Endothelial cell of umbilical vein (primary cell): ENCODE measurements around the gene FGD6. TPM values are rescaled to one million over a fixed set of nuclear protein-coding genes. Genes with fewer than 3 reads are reported as not detected.

Experiments used
- BruUV-seq: library from RNA; stranded (reverse); fragments of 400-500 nt; replicated peaks from 2 replicates; lab custom pipeline; 2021; lab: Mats Ljungman, UMichigan
- CTCF ChIA-PET: fragments of 300-600, 350-600 bp; sonication (Branson Sonifier 250); formaldehyde crosslinking; loops from one replicate; lab custom pipeline; 2021; ENCODE audit warnings: antibody characterized with exemption, inconsistent platforms; lab: Charles Lee
- POLR2A ChIA-PET: fragments of 300-600, 350-600 bp; sonication (Branson Sonifier 250); formaldehyde crosslinking; loops from one replicate; lab custom pipeline; 2021; ENCODE audit warnings: antibody characterized with exemption, inconsistent platforms; lab: Charles Lee
- DNase-seq: peaks from one replicate; pipeline ENCODE4 v3.0.0-alpha.2; 2011; ENCODE audit warnings: low read depth, low spot score
- FAIRE-seq: peaks from 2 replicates; lab custom pipeline; 2011; peaks lifted over from hg19 to GRCh38; lab: Jason Lieb, UNC
- H2AFZ ChIP-seq: 2 replicates; pipeline ENCODE4 v1.6.0; 2012; ENCODE audit warnings: low read depth, low read length, control low read depth, inconsistent platforms
- H3K27ac ChIP-seq: 2 replicates; pipeline ENCODE4 v1.5.1; 2011; ENCODE audit warnings: low read depth, mild to moderate bottlenecking, control low read depth, low read length, moderate library complexity; ENCODE audit not compliant: insufficient read depth
- H3K27me3 ChIP-seq, 2 experiments: 2 replicates each; pipeline versions ENCODE4 v1.6.0 to v1.6.1; 2011; ENCODE audit warnings: low read length in 2 of 2, mixed read lengths in 1 of 2; ENCODE audit not compliant: control insufficient read depth in 2 of 2, insufficient read depth in 2 of 2
- H3K36me3 ChIP-seq, 2 experiments: 2 replicates in 1 of 2; 3 replicates in 1 of 2; pipeline ENCODE4 v1.5.1; 2011; ENCODE audit warnings: low read length in 2 of 2, mild to moderate bottlenecking in 1 of 2, moderate library complexity in 1 of 2; ENCODE audit not compliant: control insufficient read depth in 2 of 2, insufficient read depth in 2 of 2; ENCODE audit errors: extremely low read depth in 1 of 2
- H3K4me1 ChIP-seq: 3 replicates; pipeline ENCODE4 v1.5.1; 2011; ENCODE audit warnings: mild to moderate bottlenecking, low read length; ENCODE audit not compliant: control insufficient read depth, insufficient read depth; ENCODE audit errors: extremely low read depth
- H3K4me2 ChIP-seq: 2 replicates; pipeline ENCODE4 v1.6.1; 2011; ENCODE audit warnings: low read length, control low read depth, mixed read lengths; ENCODE audit not compliant: insufficient read depth
- H3K4me3 ChIP-seq, 3 experiments: fragments of 200-600 bp in 1 of 3; sonication (generic), shearing (Covaris generic) in 1 of 3; replicated peaks in 1 of 3; 2 replicates each; pipeline ENCODE4 v1.5.1; 2011 to 2016; ENCODE audit warnings: control low read depth in 3 of 3, low read length in 3 of 3, mild to moderate bottlenecking in 2 of 3, inconsistent platforms in 1 of 3, low read depth in 1 of 3, moderate library complexity in 1 of 3; ENCODE audit not compliant: insufficient read depth in 1 of 3
- H3K79me2 ChIP-seq: 2 replicates; pipeline ENCODE4 v1.6.0; 2012; ENCODE audit warnings: low read length, inconsistent platforms; ENCODE audit not compliant: control insufficient read depth, insufficient read depth
- H3K9ac ChIP-seq: replicated peaks from 2 replicates; pipeline ENCODE3; 2011; ENCODE audit warnings: low read length, control low read depth; ENCODE audit not compliant: insufficient read depth; ENCODE audit errors: extremely low read depth
- H3K9me1 ChIP-seq: replicated peaks from 3 replicates; pipeline ENCODE4 v1.6.0; 2011; ENCODE audit warnings: mild to moderate bottlenecking, low read length; ENCODE audit not compliant: control insufficient read depth, insufficient read depth; ENCODE audit errors: extremely low read depth
- H3K9me3 ChIP-seq: replicated peaks from 2 replicates; pipeline ENCODE4 v1.5.1; 2012; ENCODE audit warnings: low read length, inconsistent platforms; ENCODE audit not compliant: control insufficient read depth, insufficient read depth
- H4K20me1 ChIP-seq: replicated peaks from 2 replicates; pipeline ENCODE3; 2011; ENCODE audit warnings: mild to moderate bottlenecking, low read length; ENCODE audit not compliant: control insufficient read depth, insufficient read depth; ENCODE audit errors: extremely low read depth
- EZH2 ChIP-seq: IDR thresholded peaks from 2 replicates; pipeline ENCODE4 v1.6.1; 2012; ENCODE audit warnings: borderline replicate concordance, low read depth, mild to moderate bottlenecking, moderate library complexity, low read length, inconsistent platforms; ENCODE audit not compliant: severe bottlenecking
- FOS ChIP-seq: IDR thresholded peaks from 2 replicates; pipeline ENCODE4 v1.6.1; 2011; ENCODE audit warnings: mild to moderate bottlenecking, low read length, moderate library complexity, borderline replicate concordance; ENCODE audit not compliant: insufficient read depth
- JUN ChIP-seq: IDR thresholded peaks from 2 replicates; pipeline ENCODE4 v1.6.1; 2011; ENCODE audit warnings: borderline replicate concordance, low read depth; ENCODE audit not compliant: insufficient read length, insufficient read depth
- MYC ChIP-seq: IDR thresholded peaks from one replicate; pipeline ENCODE4 v1.6.1; 2011; ENCODE audit warnings: mild to moderate bottlenecking, low read depth, low read length
- POLR2A ChIP-seq: IDR thresholded peaks from 2 replicates; pipeline ENCODE4 v1.6.1; 2012; ENCODE audit warnings: low read depth, mild to moderate bottlenecking, control low read depth, low read length
- POLR2AphosphoS5 ChIP-seq: IDR thresholded peaks from 2 replicates; pipeline ENCODE4 v1.6.1; 2012; ENCODE audit warnings: low read depth, mild to moderate bottlenecking, control low read depth, low read length, moderate library complexity; ENCODE audit not compliant: insufficient read depth
- dilution Hi-C: fragments of 300-500 bp; cut with MboI; formaldehyde crosslinking; loops from one replicate; pipeline ENCODE4 v1.15.0; 2019; ENCODE audit warnings: low sequenced_read_pairs; ENCODE audit not compliant: extremely low pct_ligation_motif_present
- intact Hi-C: fragments of 100-400 bp; cut with micrococcal nuclease; formaldehyde crosslinking; loops from one replicate; pipeline ENCODE4 v1.10.0; 2022
- polyA plus RNA-seq, 4 experiments: library from polyadenylated mRNA; depleted of rRNA in 3 of 4; stranded (reverse) in 3 of 4; unstranded in 1 of 4; fragments of >200 nt; gene quantifications; 2 replicates each; pipeline versions ENCODE4 v1.2.1 to v1.2.3, GENCODE V29; 2011 to 2012; ENCODE audit warnings: missing spikeins in 1 of 4
- total RNA-seq: library from RNA; stranded (reverse); gene quantifications from 2 replicates; pipeline ENCODE4 v1.2.3, GENCODE V29; 2021
- TF ChIP-seq, protein P1 (sequence below): IDR thresholded peaks from 2 replicates; pipeline ENCODE4 v1.6.1; 2011; ENCODE audit not compliant: insufficient read depth, insufficient read length
- TF ChIP-seq, protein P2 (sequence below), 2 donors: IDR thresholded peaks; 1 replicate in 1 of 2; 2 replicates in 1 of 2; pipeline ENCODE4 v1.5.1; 2011; ENCODE audit warnings: low read length in 2 of 2, mild to moderate bottlenecking in 2 of 2, moderate library complexity in 2 of 2, control low read depth in 1 of 2, inconsistent platforms in 1 of 2, low read depth in 1 of 2; ENCODE audit not compliant: insufficient read depth in 1 of 2; ENCODE audit errors: extremely low read depth in 1 of 2

The FGD6 gene
- total and polyA plus RNA-seq, 2 donors (not counting 3 experiments of a cell fraction or from before 2014, with no cell fraction given), result 5.9 to 14.0 TPM

DNA sequence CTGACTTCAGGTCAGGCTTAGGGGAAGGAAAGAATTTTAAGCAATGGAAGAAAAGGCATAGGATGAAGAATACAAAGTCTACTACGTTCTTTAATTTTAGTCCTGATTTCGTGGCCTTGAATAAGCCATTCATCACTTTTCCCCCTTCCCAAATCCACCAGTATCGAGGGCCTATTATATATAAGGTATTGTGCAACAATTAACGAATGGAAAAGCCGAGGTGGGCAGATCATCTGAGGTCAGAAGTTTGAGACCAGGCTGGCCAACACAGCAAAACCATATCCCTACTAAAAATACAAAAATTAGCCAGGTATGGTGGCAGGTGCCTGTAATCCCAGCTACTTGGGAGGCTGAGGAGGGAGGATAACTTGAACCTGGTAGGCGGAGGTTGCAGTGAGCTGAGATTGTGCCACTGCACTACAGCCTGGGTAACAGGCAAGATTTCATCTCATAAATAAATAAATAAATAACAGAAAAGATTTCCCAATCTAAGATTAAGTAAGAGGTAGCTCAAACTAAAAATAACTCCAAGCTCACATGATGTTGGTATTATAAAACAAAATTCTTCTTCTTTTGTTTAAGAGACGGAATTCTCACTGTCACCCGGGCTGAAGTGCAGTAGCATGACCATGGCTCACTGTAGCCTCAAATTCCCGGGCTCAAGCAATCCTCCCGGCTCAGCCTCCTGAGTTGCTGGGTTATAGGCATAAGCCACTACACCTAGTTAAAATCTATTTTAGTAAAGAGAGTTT is 85.5 kb downstream of the FGD6 start:
- dilution Hi-C loops (no loop called here), intact Hi-C loops (no loop called here)
- CTCF ChIA-PET, result interaction anchor here (0.6 to 3.4 kb wide), 4 partner anchors 10 to 192 kb away, joined by 3 to 14 read pairs (median 5); partner anchors contain the start of genes FGD6 and VEZT
- no peaks in the 10 kb centered on the region for H3K79me2 ChIP-seq
- no TSS peak for BruUV-seq
- POLR2A ChIA-PET, result no interaction called here
- no peak overlapping the region for H3K27ac ChIP-seq
- H3K9ac ChIP-seq, result no peak overlapping the region
- H3K4me2 ChIP-seq, result no peak overlapping the region
- no peaks in the 10 kb centered on the region for H3K9me1 ChIP-seq
- no peak overlapping the region for H3K4me3 ChIP-seq
- peaks cover 0 to 9% of the 10 kb centered on the region in 2 experiments for H3K36me3 ChIP-seq
- DNase-seq (no peak), FAIRE-seq (no peak)
- H3K4me1 ChIP-seq, result peaks cover 9% of the 10 kb centered on the region
- H3K9me3 ChIP-seq, result no peaks in the 10 kb centered on the region
- no peaks in the 10 kb centered on the region for H4K20me1 ChIP-seq
- no peak overlapping the region for H2AFZ ChIP-seq
- no peaks in the 10 kb centered on the region for H3K27me3 ChIP-seq
- TF ChIP-seq EZH2 (no peak), POLR2AphosphoS5 (no peak), JUN (no peak), MYC (no peak), POLR2A (no peak), FOS (no peak)
- TF ChIP-seq, protein P1, sequence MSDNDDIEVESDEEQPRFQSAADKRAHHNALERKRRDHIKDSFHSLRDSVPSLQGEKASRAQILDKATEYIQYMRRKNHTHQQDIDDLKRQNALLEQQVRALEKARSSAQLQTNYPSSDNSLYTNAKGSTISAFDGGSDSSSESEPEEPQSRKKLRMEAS, result no peak
- TF ChIP-seq, protein P2, sequence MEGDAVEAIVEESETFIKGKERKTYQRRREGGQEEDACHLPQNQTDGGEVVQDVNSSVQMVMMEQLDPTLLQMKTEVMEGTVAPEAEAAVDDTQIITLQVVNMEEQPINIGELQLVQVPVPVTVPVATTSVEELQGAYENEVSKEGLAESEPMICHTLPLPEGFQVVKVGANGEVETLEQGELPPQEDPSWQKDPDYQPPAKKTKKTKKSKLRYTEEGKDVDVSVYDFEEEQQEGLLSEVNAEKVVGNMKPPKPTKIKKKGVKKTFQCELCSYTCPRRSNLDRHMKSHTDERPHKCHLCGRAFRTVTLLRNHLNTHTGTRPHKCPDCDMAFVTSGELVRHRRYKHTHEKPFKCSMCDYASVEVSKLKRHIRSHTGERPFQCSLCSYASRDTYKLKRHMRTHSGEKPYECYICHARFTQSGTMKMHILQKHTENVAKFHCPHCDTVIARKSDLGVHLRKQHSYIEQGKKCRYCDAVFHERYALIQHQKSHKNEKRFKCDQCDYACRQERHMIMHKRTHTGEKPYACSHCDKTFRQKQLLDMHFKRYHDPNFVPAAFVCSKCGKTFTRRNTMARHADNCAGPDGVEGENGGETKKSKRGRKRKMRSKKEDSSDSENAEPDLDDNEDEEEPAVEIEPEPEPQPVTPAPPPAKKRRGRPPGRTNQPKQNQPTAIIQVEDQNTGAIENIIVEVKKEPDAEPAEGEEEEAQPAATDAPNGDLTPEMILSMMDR (IDR thresholded peaks at IDR 0.05; ENCODE audit: extremely low read depth in 1 of 2, insufficient read depth in 1 of 2, low read depth in 1 of 2, low read length in 2 of 2), result no peak
